Measurements from ENCODE around the gene ITIH1. TPM values are rescaled to one million over a fixed set of nuclear protein-coding genes. Genes with fewer than 3 reads are reported as not detected.

The ITIH1 gene
- total and polyA plus RNA-seq, 4 donors: 0.11 to 0.50 (median 0.35) TPM

DNA sequence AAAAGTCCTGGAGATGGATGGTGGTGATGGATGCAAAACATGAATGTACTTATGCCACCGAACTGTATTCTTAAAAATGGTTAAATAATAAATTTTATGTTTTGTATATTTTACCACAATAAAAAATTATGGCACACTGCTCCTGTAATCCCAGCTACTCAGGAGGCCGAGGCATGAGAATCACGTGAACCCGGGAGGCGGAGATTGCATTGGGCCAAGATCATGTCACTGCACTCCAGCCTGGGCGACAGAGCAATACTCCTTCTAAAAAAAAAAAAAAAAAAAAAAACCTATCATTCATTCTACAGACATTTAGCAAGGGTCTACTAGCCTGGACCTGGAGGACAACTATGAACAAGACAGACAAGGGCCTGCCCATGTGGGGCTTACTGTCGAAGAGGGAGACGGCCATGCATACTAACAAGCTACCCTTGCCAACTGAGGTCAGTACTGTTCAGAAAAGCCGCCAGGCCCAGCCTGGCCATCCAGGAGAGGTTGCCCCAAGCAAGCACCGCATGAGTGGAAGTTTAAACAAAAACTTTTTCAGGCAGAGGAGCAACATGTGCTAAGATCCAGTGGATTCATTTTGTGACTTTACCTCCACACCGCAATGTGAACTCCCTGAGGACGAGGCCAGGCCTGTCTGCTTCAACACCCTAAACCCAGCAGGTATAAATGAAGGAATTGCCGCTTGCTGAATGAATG is 3.9 kb upstream of the ITIH1 start:
- H3K27me3 ChIP-seq (ENCODE audit: control insufficient read depth in 3 of 3, insufficient read depth in 3 of 3, low read length in 2 of 3): no peaks in the 10 kb centered on the region
- WGBS, 2 donors: 94 to 96% methylated on average over 13 of the region's 13 CpGs
- DNase-seq (no peak), ATAC-seq (ENCODE audit: insufficient read depth, low FRiP score) (no peak)
- no peak overlapping the region for H3K9ac ChIP-seq (ENCODE audit: insufficient read depth in 1 of 2, low read length in 2 of 2)
- peaks cover 0 to 2% (median 0%) of the 10 kb centered on the region in 4 donors for H3K9me3 ChIP-seq (ENCODE audit: control insufficient read depth in 4 of 4, insufficient read depth in 3 of 4, low read length in 3 of 4)
- H3K4me1 ChIP-seq (ENCODE audit: control insufficient read depth in 5 of 5, insufficient read depth in 5 of 5, low read length in 5 of 5): peaks cover 0 to 9% (median 4%) of the 10 kb centered on the region in 5 donors
- H3K4me3 ChIP-seq: no peak overlapping the region
- H3K36me3 ChIP-seq (ENCODE audit: control insufficient read depth in 4 of 4, insufficient read depth in 4 of 4, low read length in 4 of 4): no peaks in the 10 kb centered on the region
- no peak overlapping the region for H3K27ac ChIP-seq (ENCODE audit: low read depth in 1 of 2, low read length in 1 of 2)
- TF ChIP-seq, protein P1, sequence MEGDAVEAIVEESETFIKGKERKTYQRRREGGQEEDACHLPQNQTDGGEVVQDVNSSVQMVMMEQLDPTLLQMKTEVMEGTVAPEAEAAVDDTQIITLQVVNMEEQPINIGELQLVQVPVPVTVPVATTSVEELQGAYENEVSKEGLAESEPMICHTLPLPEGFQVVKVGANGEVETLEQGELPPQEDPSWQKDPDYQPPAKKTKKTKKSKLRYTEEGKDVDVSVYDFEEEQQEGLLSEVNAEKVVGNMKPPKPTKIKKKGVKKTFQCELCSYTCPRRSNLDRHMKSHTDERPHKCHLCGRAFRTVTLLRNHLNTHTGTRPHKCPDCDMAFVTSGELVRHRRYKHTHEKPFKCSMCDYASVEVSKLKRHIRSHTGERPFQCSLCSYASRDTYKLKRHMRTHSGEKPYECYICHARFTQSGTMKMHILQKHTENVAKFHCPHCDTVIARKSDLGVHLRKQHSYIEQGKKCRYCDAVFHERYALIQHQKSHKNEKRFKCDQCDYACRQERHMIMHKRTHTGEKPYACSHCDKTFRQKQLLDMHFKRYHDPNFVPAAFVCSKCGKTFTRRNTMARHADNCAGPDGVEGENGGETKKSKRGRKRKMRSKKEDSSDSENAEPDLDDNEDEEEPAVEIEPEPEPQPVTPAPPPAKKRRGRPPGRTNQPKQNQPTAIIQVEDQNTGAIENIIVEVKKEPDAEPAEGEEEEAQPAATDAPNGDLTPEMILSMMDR (IDR thresholded peaks at IDR 0.05; ENCODE audit: control extremely low read depth, extremely low read depth): no peak

DNA sequence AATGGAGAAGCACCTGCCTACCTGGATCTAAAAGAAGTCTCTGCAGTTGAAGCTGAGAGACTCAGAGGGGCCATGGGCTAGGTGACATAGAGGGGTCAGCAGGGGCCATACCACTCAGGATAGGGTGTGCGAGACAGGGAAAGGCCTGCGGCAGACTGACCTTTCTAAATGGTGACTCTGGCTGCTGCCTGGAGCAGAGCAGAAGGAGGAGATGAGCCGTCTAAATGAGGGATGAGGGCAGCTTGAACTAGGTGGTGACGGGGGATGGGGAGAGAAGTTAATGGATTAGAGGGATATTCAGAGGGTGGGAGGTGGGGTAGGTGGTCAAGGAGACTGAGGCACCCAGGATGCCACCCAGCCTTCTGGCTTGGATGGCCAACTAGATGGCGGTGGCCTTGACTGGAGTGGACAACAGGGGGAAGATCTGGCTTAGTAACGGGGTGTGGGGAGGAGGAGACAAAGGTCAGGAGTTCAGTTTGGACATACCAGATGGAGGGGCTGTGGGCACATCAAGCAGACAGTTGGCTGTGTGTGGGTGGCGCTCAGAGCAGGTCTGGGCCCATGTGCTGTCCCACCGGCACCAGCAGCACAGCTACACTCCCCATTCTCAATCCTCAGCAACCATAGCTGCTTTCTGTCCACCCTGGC is 3.2 kb upstream of the ITIH1 start:
- Histone ChIP-seq H3K4me1 (ENCODE audit: control insufficient read depth in 5 of 5, insufficient read depth in 5 of 5, low read length in 5 of 5) (peaks cover 0 to 9% (median 4%) of the 10 kb centered on the region in 5 donors), H3K27ac (ENCODE audit: low read depth in 1 of 2, low read length in 1 of 2) (no peak overlapping the region), H3K27me3 (ENCODE audit: control insufficient read depth in 3 of 3, insufficient read depth in 3 of 3, low read length in 2 of 3) (no peaks in the 10 kb centered on the region), H3K9me3 (ENCODE audit: control insufficient read depth in 4 of 4, insufficient read depth in 3 of 4, low read length in 3 of 4) (peaks cover 0 to 2% (median 0%) of the 10 kb centered on the region in 4 donors), H3K36me3 (ENCODE audit: control insufficient read depth in 4 of 4, insufficient read depth in 4 of 4, low read length in 4 of 4) (no peaks in the 10 kb centered on the region), H3K4me3 (no peak overlapping the region), H3K9ac (ENCODE audit: insufficient read depth in 1 of 2, low read length in 2 of 2) (no peak overlapping the region)
- no peak for DNase-seq
- TF ChIP-seq, protein P1 (IDR thresholded peaks at IDR 0.05; ENCODE audit: control extremely low read depth, extremely low read depth): no peak
- WGBS, 2 donors: 78 to 86% methylated on average over 8 of the region's 8 CpGs
- ATAC-seq (ENCODE audit: insufficient read depth, low FRiP score): no peak

DNA sequence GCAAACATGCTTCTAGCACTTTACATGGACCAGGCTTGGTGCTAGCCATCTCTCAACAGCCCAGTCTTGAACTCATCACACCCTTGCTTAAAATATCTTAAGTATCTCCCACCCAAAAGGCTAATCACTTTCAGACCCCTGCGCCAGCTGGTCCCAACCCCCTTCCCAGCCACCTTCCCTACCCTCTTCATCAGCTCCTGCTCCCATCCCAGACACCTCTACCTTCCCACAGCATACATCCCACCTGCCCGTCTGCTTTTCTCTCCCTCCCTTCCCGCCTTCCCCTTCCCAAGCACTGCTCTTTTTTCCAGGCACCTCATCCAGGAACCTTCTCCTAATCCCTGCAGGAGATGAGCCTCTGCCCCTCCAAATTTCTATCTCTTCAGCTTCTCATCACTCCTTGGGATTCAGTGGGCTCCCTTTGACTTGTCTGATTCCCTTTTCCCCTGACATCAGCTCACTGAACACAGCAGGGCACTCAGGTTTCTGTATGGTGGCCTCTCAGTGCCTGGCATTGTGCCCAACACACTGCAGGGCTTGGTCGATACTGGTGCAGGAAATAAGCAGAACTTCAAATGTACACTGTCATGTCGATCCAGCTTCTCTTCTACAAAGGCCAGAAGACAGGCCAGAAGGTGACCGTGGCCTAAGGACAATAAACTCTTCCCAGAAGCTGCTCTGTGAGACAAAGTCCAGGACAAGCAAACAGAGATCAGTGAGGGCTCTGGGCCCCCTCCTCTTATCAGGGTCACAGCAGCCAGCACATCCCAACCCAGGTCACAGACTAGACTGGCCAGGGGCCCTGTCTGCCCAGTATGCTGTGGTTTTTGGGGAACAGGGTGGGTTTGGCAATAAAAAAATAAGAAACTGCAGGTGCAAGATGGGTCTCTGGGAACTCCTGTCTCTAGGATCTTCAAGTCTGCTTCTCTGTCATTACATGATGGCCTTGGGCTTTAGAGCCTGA is 2.2 kb upstream of the ITIH1 start:
- H3K4me1 ChIP-seq (ENCODE audit: control insufficient read depth in 5 of 5, insufficient read depth in 5 of 5, low read length in 5 of 5): peaks cover 0 to 2% (median 0%) of the 10 kb centered on the region in 5 donors

More for the DNA sequence above, 2.2 kb upstream of the ITIH1 start:
- Histone ChIP-seq H3K9ac (ENCODE audit: insufficient read depth in 1 of 2, low read length in 2 of 2) (no peak overlapping the region), H3K4me3 (no peak overlapping the region), H3K27me3 (ENCODE audit: control insufficient read depth in 3 of 3, insufficient read depth in 3 of 3, low read length in 2 of 3) (no peaks in the 10 kb centered on the region), H3K36me3 (ENCODE audit: control insufficient read depth in 4 of 4, insufficient read depth in 4 of 4, low read length in 4 of 4) (no peaks in the 10 kb centered on the region), H3K27ac (ENCODE audit: low read depth in 1 of 2, low read length in 1 of 2) (no peak overlapping the region), H3K9me3 (ENCODE audit: control insufficient read depth in 4 of 4, insufficient read depth in 3 of 4, low read length in 3 of 4) (peaks cover 0 to 2% (median 0%) of the 10 kb centered on the region in 4 donors)
- WGBS, 2 donors: 35 to 57% methylated on average over 6 of the region's 6 CpGs
- TF ChIP-seq, protein P1 (IDR thresholded peaks at IDR 0.05; ENCODE audit: control extremely low read depth, extremely low read depth): no peak
- ATAC-seq (ENCODE audit: insufficient read depth, low FRiP score) (no peak), DNase-seq (peak in 1 of 3 donors; percentile 13)
